HG02798 (cell line): Measurements from ENCODE around the gene ERC2.
"Not testable (repeated sequence)": the region's sequence is repeated elsewhere in the genome, so short reads cannot be mapped to it uniquely, and the experiment has no call there.

Experiments
- ATAC-seq: cut with Tn5 transposase; IDR thresholded peaks from one replicate; pipeline ENCODE4 v1.9.1; 2021; ENCODE audit warnings: mild to moderate bottlenecking; ENCODE audit not compliant: unreplicated experiment, poor library complexity

The ERC2 gene

GRCh38 chr3:56268616-56269383 lies 199.5 kb downstream of the ERC2 start:
- no peak for ATAC-seq

DNA sequence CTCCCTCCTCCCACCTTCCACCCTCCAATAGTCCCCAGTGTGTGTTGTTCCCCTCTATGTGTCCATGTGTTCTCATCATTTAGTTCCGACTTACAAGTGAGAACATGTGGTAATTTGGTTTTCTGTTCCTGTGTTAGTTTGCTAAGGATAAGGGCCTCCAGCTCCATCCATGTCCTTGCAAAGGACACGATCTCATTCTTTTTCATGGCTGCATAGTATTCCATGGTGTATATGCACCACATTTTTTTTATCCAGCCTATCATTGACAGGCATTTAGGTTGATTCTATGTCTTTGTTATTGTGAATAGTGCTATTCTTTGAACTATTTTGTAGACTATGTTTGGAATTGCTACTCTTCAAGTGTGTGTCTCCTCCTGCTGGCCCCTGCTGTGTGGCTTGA lies 206.4 kb downstream of the ERC2 start:
- ATAC-seq: not testable (repeated sequence)

- ATAC-seq: no peak
These were observed 208.0 kb downstream of the ERC2 start for GRCh38 chr3:56260262-56260661.

DNA sequence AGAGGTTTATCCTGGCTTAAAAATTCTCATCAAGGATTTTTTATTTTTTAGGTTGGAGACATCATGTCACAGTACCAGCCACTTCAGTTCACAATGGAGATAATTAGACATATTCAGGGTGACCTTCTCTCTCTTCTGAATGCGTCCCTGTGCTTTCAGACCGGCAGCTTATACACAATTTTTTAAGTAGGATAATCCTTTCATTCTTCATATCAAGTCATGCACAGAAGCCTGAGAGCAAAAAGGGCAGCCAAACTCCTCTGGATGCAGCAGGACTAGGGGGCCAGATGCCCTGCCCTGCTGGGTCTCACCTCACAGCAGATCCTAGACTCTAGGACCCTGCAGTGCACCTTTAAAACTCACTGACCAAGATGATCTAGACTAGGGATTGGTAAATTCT lies 210.4 kb downstream of the ERC2 start:
- ATAC-seq: no peak

GRCh38 chr3:56254835-56255234 lies 213.4 kb downstream of the ERC2 start:
- no peak for ATAC-seq

DNA sequence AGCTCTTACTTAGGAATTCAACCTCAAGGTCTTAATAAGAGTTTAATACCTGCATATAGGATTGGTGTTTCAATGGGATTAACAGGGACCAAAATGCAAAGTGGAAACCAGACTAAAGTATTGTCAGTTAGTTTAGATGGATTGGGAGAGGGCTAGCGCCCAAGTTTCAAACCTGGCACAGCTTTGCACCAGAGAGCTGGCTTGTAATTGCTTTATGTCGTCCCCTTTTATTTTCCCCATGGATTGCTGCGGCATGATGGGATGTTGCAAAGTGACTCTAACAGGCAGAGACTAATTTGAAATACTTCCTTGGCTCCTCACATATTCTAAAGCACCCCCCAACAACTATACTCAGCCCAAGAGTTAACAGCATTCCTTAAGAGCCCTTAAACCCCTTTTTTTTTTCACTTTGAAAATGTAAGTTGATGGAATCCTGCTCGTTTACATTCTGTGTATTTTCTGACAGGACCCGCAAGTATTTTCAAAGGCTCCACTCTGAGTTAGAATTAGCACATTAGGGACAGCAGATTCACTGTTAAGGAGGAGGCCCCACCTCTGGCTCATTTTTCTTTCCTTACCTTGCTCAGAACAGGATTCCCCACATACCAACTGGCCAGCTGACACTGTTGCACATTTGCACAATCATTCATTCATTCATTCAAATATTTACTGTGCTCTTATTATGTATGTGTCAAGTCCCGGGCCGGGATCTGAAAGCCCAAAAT lies 214.2 kb downstream of the ERC2 start:
- no peak for ATAC-seq

- ATAC-seq: no peak
These were observed 216.8 kb downstream of the ERC2 start for GRCh38 chr3:56251343-56251945.

DNA sequence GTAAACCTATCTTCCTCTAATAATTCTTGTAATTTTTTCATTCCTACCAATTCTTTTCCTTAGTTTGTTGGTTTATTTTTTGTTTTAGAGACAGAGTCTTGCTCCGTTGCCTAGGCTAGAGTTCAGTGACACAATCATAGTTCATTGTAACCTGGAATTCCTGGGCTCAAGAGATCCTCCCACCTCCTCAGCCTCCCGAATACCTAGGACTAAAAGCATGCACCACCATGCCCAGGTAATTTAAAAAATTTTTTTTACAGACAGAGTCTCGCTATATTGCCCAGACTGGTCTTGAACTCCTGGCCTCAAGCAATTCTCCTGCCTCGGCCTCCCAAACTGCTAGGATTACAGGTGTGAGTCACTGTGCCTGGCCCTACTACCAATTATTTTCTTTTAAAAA lies 220.2 kb downstream of the ERC2 start:
- ATAC-seq: no peak

DNA sequence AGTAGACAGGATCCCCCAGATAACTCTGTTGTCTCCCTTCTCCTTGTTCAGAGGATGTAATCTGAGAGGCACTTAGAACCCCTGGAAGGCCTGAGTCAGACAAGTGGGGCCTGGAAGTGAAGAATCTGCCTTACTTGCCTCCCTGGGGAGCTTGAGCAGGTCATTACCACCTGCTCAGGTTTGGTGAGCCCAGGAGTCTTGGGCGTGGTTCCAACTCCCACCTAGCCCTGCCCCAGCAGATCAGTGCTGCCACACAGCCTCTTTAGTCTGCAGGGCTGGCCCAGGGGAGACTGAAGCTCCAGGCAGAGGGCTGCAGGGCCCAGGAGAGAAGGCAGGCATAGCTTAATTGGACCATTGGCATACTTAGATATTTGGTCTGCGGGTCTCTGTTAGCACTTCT lies 230.0 kb downstream of the ERC2 start:
- ATAC-seq: no peak

DNA sequence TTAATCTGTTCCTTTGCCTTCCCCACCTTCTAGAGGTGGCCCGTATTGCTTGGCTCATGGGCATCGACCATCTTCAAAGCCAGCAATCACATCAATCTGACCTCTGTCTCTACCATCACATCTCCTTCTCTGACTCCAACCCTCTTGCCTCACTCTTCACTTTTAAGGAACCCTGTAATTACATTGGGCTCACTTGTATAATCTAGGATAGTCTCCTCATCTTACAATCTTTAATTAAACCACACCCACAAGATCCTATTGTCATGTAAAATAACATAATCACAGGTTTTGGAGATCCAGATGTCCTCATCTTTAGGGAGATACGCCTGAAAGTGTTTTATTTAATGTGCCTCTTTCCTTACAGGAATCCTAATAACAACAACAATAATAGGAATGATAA lies 234.5 kb downstream of the ERC2 start:
- no peak for ATAC-seq

DNA sequence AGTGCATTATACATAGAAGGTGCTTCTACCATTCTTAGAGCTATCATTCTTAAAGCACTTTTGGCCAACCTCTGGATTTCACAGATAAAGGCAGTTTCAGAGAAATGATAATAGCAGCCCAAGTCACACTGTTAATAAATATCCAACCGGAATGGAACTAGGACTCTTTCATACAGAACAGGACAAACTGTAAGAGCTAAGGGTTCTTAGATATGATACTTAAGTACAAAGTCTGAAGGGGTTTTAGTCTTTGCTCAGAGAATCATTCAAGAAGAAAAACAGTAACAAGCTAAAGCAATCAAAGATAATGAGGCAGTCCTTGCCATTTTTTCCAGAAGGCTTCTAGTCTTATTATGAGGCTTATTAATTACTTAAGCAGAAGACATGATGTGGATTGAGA lies 239.0 kb downstream of the ERC2 start:
- ATAC-seq: no peak

DNA sequence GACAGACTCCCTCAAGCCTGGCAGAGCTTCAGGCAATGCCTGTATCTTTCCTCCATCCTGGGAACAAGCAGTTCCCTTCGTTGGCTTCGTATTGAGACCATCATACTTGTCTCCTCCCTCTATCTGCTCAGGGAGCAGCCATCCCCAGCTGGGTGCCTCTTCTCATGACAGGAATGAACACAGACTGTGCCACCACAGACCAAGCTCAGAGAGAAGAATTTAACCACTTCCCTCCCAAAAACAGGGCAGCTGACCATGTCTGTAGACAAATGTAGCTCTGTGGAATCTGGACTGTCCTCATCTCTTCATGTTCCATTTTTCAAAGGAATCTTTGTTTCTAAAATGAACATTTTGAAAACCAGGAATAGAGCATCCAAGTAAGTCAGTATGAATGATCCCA lies 245.4 kb downstream of the ERC2 start:
- ATAC-seq: no peak

- no peak for ATAC-seq
These were observed 248.1 kb downstream of the ERC2 start for GRCh38 chr3:56219894-56220805.

DNA sequence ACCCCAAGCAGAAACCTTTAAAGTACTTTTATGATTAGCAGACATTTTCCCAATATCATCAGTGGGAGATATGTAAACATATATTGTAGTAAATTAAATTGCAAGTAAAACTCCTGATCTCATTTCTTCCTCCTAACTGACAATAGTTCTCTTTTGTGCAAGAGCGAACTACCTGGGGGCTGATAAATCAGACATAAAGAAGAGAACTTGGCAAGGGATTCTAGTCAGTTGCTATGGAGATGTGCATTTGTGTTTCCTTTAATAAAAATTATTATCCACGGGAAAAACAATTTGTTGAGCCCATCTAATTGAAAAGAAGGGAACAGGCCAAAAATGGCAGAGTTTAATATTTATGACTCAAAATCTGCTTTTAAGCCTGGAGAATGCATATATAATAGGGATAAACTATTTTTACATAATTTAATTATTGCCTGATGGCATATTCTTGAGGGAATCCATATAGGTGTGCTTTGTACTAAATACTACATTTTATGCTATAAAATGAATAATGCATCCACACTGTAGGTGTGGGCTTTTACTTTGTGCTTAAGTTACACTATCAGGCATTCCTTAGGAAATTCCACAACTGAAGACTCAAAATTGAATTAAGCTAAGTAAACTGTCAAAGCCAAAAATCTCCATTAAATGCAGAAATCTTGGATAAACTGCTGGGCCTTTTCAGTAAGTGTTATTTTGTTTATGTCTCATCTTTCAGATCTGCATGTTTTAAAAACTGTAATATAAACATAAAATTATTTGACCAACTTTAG lies 258.1 kb downstream of the ERC2 start:
- ATAC-seq: no peak

DNA sequence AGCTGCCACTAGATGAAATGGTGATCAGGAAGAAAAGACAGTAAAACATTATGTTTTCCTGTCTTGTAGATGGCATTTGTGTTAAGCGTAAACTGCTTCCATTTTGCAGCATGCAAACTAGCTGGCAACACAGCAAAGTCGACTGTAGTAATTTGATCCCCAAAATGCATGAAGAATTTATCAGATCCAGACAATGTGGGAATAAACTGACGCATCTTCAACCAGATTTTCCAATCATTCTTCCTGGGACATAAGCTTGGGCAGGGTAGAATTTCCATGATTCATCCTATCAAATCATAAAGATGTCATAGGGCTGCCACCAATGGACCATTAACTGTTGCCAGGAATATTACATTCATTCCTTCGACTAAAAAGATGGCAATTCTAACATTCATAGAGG lies 260.3 kb downstream of the ERC2 start:
- ATAC-seq: no peak

GRCh38 chr3:56205406-56205805 lies 262.9 kb downstream of the ERC2 start:
- ATAC-seq: no peak

DNA sequence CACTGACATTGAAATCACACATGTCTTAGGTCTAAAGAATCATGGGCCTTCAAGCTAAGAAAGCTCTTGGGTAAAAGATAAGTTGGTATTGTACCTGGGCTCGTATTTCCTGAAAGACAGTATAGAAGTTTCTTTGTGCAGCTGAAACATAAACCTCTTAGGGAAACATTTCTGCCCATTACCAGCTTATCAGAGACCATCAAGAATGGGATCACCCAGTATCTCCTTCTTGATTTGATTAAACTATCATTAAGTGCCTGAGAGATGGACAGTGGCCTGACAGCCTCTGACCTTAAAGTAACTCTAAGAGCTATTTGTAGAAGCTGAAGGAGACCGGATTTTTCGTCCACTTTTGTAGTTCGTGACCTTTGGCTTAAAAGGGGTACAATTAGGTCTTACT lies 265.3 kb downstream of the ERC2 start:
- no peak for ATAC-seq

- no peak for ATAC-seq
These were observed 266.9 kb downstream of the ERC2 start for GRCh38 chr3:56201407-56201806.

- ATAC-seq: no peak
These were observed 268.0 kb downstream of the ERC2 start for GRCh38 chr3:56200251-56200650.

- no peak for ATAC-seq
These were observed 270.3 kb downstream of the ERC2 start for GRCh38 chr3:56197991-56198390.
